Skin of body (tissue), 2 donors: ENCODE data around the gene RIMKLB. TPM values are rescaled to one million over a fixed set of nuclear protein-coding genes. Genes with fewer than 3 reads are reported as not detected.
"Not testable (repeated sequence)": the region's sequence is repeated elsewhere in the genome, so short reads cannot be mapped to it uniquely, and the experiment has no call there.

Experiments used
- DNase-seq: peaks from one replicate; lab custom pipeline; 2025; lab: John Stamatoyannopoulos, UW
- total RNA-seq: library from RNA; depleted of rRNA; stranded (reverse); fragments of >200 nt; gene quantifications from one replicate; pipeline ENCODE4 v1.2.3, GENCODE V29; 2014

RIMKLB gene
- total RNA-seq, 1 donor from 2014 or later = 61.2 TPM

DNA sequence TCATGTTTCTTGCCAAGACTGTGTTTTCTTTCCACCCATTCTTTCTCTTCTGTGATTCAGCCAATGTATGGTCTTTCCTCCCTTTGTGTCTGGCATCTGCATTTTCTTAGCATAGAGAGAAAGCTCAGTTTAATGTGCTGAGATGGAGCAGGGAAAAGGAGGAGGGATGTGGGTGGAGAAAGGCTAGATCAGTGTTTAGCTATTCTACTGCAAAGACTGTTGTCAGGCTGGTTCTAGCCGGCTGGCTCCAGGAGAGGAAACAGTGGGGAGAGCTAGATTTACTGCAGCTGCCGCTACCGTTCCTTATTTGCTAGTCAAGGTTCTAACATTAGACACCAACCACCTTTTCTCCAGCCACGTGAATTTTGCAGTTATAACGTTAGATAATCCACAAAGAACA is 5.2 kb upstream of the RIMKLB start:
- DNase-seq = peak; percentile 84

DNA sequence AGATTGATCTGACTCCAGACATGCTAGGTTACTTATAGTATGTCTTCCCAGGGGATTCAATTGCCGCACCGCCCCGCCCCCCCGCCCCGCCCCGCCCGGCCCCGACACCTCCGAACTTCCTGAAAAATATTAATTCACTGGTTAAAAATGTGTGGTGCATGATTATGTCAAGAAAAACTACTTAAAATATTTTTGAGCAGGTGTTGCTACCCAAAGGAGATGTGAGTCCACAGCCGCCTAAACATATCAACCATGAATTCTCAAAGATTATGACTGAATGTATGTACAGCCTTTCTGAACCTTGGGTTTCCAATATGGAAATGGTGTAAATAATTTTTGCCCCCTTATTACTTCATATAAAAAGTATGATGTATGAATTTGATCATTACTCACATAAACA is 2.7 kb upstream of the RIMKLB start:
- no peak for DNase-seq

DNA sequence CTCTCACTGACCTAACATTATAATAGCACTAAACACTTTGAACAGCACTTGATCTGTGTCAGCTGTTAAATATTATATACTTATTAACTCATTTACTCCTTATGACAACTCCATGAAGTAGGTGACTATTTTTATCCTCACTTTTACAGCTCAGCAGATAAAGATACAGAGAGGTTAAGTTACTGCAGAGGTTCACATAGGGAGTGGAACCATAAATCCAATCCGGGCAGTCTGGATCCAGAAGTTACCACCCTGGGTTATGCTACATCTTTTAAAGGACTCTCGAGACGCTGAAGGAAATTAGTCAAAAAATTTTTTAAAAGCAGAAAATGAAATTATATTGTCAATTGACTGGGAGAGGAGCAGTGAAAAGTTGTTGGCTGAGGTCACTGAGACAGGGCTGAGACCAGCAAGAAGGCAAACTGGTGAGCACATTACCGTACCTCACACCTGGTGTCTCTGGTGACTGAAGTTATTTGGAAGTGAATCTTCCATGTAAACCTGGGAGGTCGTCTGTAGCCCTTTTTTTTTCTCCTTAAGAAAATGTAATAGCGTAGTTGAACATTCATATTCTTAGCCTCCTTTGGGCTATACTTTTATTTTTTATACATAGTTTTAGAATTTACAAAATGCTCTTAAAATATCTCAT is 1.2 kb upstream of the RIMKLB start:
- DNase-seq = no peak

DNA sequence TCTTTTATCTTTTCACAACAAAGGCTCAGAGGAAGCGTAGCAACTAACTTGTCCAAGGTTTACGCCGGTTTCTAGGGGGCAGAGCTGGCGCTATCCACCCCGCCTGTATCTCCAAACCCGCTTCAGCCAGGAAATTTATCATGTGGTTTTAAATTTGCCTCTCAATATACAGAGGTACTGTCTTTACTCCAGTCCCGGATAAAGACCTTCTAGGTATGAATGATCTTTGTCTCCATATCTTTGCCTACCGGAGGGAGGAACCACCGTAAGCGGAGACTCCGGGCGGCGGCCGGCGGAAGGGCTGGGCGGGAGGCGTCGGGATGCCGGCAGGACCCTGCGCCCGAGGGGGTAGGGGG is 693 bp upstream of the RIMKLB start:
- DNase-seq = peak; percentile 54

DNA sequence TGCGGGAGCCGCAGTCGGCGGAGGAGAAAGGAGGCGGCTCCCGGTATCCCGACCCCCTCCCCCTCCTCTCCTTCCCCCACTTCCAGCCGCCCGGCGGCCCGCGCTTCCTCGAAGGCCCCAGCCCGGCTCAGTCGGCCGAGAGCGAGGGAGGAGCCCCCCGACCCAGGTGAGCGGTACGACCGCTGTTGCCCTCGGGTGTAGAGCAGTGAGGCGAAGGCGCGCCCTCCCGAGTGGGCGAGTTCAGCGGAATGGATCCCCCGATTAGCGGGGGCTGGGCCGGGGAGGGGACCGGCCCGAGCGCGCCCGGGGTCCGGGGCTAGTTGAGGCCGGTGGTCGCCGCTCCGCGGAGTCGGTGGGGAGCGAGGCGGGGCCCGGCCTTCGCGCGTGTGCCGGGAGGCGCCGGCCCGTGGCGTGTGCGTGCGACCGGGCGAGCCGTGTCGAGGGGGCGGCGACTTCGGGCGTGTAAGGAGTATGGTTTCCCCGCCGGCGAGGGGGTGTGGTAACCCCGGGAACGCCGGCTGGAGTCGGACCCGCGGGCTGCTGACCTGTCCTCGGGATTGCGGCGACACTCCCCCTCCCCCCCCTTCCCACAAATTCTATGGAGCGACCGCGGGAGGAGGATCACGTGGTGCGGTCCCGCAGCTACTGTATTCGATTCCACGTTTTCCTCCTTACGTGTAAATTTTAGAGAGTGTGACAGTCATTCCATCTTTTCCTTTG is 501 bp downstream of the RIMKLB start:
- peak; percentile 30 for DNase-seq

DNA sequence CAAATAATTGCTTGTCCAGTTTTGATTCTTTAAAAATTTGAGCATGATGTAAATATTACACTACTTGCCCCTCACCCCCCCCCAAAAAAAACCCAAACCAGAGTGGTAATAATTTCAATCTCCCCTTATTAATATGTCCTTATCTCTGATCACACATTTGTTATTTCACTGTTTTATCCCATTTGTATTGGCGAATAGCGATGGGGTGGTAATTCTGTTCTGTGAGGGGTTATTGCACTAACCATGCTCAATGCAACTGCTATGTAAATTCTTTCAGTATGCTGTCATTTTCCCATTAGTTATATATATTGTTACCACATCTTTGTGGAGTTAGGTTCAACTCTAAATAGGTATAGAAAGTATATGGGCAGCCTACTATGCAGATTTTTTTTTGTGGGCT is 1.1 kb downstream of the RIMKLB start:
- peak; percentile 29 for DNase-seq

DNA sequence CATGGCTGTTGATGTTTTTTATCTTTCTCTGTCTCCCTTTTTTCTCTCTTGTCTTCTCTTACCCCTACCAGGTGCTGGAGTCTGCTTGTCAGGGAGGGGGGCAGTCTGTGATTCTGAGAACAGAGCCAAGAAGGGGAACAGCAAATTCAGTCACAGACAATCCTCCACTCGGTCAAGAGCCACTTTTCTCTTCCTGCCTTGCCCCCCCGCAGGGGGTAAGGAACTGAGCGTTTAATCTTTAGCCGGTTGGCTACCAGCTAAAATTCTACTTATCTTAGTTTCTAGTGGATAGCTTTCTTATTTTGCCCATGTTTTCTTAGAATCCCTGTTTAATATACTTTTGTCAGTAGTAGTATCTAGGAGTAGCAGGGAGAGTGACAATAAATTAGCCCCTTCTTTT is 1.9 kb downstream of the RIMKLB start:
- DNase-seq = no peak

DNA sequence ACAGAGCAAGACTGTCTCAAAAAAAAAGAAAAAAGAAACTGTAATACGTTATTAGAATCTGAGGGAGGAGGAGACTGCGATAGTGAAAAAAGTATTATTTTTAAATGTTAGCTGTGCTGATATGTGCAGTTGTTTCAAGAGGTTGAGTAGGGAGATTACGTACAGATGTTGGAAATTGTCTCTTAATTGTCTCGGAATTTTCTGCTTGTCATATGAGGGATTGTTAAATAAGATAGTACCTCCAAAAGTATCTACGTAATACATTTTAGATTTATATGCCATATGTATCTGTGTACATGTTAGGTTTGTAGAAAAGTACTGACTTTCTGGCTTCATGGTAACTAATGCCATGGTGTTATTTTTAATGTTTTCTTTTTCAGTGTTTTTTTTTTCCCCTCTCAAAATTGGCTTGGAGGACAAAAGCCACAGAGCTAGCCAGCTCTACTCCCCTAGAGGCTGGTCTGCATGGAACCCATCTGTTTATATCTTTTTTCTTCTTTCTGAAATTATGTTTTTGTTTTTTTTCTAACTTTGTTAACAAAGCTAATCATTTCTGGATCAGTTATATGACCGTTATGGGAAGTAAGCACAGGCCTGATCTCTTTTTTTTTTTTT is 3.4 kb downstream of the RIMKLB start:
- peak; percentile 61 for DNase-seq

DNA sequence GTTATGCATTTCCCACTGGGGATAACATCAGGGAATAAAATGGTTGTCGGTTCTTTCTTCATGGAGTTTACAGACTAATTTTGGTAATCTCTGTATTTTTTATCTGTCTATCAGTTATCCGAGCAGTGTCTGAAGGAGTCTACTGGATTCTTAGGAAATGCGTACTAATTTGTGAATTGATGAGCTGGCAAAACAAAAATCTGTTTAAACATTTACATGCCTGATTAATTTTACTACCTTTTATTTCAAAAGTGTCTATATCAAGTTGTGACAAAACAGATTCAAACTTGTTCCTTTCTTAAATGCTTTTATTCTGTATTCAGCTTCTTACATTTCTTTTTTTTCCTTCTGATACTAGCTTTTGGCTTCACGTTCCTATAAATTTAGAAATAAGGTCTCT is 4.4 kb downstream of the RIMKLB start:
- no peak for DNase-seq

DNA sequence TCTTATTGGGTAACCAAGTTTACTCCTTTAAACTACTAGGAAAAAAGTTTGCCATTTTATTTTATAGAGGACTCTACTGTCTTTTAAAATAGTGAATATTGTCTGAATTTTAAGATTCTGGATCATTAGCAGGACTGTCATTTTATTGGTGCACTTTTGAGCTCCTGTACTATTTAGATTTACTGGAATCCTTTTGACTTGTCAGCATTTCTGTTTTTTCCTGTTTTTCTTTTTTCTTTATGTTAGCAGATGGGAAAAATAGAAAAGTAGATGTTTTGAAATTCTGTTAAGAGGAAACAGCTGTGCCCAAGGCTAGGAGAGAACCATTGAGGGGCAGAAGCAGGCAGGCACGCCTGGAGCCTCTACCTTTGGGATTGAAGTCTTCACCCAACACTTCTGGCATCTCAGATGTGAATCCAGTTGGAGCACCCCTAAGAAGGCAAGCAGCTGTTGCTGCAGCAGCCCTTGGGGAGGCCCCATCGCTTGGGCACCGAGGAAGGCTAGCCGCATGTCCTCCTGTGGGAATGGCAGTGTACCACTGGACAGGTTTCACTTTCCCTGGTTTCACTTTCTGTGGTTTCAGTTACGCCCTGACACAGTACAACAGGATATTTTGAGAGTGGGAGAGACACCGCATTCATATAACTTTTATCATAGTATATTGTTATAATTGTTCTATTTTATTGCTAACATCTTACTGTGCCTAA is 11.5 kb downstream of the RIMKLB start:
- peak; percentile 6 for DNase-seq

DNA sequence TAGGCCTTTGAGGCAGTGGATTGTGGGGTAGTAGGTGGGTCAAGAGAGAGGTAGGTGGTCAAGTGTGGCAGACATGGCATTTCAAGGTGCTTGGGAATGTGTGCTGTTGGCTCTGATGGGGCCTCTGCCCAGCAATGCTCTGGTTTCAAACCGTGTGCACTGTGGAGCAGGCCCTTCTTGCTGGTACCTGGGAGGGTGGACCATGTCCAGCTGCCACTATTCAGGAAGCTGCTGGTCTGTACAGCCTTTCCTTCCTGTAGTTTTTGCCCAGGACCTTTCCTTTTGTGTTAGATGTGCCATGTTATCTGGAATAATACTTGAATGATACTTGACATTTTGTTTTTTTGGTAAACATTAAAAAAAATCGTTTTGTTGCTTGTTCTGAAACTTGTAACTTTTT is 14.8 kb downstream of the RIMKLB start:
- no peak for DNase-seq

DNA sequence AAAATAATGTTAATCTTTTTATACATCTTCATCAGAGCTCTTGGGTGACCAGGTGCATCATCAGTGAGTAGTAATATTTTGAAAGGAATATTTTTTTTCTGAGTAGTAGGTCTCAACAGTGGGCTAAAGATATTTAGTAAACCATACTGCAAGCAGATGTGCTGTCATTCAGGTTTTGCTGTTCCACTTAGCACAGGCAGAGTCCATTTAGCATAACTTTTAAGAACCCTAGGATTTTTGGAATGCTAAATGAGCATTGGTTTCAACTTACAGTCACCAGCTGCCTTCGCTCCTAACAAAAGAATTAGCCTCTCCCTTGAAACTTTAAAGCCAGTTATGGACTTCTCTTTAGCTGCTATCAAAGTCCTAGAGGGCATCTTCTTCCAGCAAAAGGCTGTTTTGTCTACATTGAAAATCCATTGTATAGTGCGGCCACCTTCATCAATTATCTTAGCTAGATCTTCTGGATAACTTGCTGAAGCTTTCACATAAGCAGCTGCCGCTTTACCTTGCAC is 24.6 kb downstream of the RIMKLB start:
- DNase-seq = no peak

DNA sequence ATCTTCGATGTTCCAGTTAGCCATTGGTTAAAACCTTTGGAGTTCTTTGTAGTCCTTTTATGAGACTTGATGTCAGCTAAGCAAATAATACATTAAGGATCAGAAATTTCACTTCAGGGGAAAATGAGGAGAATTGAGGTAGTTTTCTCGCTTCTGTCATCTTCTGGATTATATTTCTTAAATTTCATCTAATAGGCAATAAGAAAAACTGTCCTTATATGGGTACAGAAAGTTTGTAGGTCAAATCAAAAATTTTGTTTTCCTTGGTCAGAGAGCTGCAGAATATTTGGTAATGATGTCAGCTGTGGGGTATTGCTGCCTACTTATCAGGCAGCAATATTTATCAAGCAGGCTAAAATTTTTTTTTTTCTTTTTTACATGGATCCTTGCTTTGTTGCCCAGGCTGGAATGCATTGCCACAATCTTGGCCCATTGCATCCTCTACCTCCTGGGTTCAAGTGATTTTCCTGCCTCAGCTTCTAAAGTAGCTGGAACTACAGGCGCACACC is 37.1 kb downstream of the RIMKLB start:
- DNase-seq = no peak

DNA sequence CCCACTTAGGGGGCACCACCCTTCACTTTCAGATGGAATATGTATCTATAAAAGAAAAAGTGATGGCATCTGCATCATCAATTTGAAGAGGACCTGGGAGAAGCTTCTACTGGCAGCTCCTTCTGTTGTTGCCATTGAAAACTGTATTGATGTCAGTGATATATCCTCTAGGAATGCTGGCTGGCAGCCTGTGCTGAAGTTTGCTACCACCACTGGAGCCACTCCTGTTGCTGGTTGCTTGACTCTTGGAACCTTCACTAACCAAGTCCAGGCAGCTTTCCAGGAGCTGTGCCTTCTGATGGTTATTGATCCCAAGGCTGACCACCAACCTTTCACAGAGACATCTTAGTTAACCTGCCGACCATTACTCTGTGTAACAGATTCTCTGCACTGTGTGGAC is 44.7 kb downstream of the RIMKLB start:
- no peak for DNase-seq

DNA sequence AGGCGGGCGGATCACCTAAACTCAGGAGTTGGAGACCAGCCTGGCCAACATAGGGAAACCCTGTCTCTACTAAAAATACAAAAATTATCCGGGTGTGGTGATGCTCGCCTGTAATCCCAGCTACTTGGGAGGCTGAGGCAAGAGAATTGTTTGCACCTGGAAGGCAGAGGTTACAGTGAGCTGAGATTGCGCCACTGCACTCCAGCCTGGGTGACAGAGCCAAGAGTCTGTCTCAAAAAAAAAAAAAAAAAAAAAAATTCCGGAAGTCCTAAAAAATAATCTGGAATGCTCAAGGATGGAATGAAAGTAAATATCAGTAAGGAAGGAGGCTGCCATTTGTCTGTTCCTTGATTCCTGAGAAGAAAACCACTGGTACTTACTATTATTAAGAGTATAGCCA is 45.3 kb downstream of the RIMKLB start:
- DNase-seq = not testable (repeated sequence)

DNA sequence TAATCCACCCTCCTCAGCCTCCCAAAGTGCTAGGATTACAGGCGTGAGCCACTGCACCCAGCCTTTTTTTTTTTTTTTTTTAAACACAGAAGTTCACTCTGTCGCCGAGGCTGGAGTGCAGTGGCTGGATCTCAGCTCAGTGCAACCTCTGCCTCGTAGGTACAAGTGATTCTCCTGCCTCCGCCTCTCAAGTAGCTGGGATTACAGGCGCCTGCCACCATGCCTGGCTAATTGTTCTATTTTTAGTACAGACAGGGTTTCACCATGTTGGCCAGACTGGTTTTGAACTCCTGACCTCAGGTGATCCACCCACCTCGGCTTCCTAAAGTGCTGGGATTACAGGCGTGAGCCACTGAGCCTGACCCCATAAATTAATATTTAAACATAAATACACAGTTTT is 47.8 kb downstream of the RIMKLB start:
- DNase-seq = not testable (repeated sequence)

DNA sequence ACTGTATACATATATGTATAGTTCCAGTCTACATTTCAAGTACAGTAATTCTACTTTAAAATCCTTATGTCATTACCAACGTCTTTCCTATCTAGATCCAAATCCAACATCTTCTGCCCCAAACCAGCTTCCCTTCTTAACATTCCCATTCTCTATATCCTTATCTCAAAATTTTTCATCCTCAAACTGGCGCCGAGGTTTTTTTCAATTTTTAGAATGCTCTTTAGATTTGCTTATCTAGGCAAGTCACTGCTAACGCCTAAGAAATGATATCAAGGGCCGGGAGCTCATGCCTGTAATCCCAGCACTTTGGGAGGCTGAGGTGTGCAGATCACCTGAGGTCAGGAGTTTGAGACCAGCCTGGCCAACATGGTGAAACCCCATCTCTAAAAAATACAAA is 48.3 kb downstream of the RIMKLB start:
- no peak for DNase-seq

DNA sequence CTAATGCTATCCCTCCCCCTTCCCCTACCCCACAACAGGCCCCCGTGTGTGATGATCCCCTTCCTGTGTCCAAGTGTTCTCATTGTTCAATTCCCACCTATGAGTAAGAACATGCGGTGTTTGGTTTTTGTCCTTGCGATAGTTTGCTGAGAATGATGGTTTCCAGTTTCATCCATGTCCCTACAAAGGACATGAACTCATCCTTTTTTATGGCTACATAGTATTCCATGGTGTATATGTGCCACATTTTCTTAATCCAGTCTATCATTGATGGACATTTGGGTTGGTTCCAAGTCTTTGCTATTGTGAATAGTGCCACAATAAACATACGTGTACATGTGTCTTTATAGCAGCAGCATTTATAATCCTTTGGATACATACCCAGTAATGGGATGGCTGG is 62.3 kb downstream of the RIMKLB start:
- DNase-seq = not testable (repeated sequence)

DNA sequence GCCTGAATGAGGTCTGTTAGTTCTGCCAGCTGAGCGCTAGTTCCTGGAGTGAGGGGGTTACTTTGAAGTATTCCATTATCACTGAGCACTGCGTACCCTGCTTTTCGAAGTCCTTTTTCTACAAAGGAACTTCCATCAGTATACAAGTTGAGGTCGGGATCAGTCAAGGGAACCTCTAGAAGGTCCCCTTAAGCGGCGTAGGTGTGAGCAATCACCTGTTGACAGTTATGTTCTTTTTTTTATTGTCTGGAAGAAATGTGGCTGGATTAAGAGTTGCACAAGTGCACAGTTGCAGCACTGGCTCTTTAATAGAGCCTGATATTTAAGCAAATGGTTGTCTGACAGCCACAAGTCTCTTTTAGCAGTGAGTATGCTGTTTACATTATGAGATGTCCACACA is 64.9 kb downstream of the RIMKLB start:
- DNase-seq = not testable (repeated sequence)

DNA sequence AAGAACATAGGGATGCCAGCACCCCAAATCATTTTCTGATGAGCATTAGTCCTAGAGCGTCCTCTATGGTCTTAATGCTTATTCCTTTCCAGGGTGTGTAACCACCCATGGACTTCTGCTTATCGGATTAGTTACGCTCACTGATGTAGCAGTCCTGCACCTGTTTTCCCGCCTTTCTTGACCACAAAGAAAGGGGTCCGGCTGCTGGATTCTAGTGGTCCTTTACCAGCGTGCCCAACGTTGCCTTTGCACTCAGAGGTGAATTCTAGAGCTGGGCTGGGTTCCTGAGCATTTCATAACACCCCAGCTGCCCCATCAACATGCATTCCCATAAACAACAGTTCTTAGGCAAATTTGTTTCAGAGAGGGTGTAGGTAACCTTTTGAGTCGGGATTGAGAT is 68.3 kb downstream of the RIMKLB start:
- not testable (repeated sequence) for DNase-seq

DNA sequence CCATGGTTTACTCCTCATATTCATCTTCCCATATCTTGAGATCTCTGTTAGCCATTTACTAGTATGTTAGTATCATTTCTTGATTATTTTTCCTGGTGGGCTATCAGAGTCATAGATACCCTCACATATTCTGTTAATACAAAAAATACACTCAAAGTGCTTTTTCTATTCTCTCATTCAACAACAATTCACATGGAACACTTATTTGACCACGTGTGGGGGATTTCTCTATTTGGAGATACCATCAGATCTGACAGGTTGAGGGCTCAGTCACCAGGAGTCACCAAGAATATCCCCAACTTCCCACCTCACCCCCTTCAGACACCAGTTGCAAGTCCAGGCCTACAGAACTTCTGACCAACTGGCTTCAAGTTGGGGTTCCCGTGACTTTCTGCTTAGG is 72.7 kb downstream of the RIMKLB start:
- DNase-seq = no peak

DNA sequence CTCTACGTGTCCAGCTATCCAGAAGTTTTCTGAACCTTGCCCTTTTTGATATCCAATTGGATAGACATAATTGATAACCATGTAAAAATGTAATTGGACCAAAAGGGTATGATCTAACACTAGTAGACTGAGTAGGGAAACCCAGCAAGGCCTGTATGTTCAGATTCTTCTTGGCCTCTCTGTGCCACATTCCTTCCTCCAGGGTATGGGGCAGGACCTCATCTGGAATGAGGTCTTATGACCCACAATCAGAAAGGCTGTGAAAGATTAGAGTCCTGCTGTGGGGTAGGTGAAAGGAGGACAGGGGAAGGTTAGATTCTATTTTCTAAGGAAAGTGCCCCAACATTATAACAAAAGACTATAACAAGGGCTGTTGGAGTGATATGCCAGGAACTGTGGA is 73.3 kb downstream of the RIMKLB start:
- DNase-seq = no peak
